HL-60 (cell line): Measurements from ENCODE around the gene POLA2.
"Not testable (repeated sequence)": the region's sequence is repeated elsewhere in the genome, so short reads cannot be mapped to it uniquely, and the experiment has no call there.

ENCODE experiments used
- DNase-seq, 2 experiments: peaks; one replicate each; pipeline ENCODE4 v3.0.0-alpha.2; 2010 to 2020; ENCODE audit warnings: low read depth in 1 of 2, low spot score in 1 of 2
- H3K27ac ChIP-seq: fragments of 250-450 bp; sonication (Bioruptor Pico); replicated peaks from 2 replicates; pipeline ENCODE4 v1.5.1; 2020; ENCODE audit warnings: mild to moderate bottlenecking, moderate library complexity
- H3K27me3 ChIP-seq: fragments of 250-450 bp; sonication (Bioruptor Pico); 2 replicates; pipeline ENCODE4 v1.5.1; 2021; ENCODE audit warnings: mild to moderate bottlenecking, moderate library complexity; ENCODE audit not compliant: insufficient read depth, poor library complexity, severe bottlenecking
- H3K4me3 ChIP-seq: replicated peaks from 2 replicates; pipeline ENCODE4 v1.5.1; 2011; ENCODE audit warnings: mild to moderate bottlenecking, control low read depth, low read length; ENCODE audit not compliant: insufficient read depth
- GABPA ChIP-seq: IDR thresholded peaks from 2 replicates; pipeline ENCODE4 v1.6.1; 2012; ENCODE audit warnings: low read depth
- POLR2AphosphoS5 ChIP-seq: IDR thresholded peaks from 2 replicates; pipeline ENCODE4 v1.6.1; 2012; ENCODE audit warnings: low read depth
- REST ChIP-seq: IDR thresholded peaks from 2 replicates; pipeline ENCODE4 v1.6.1; 2012; ENCODE audit warnings: low read depth; ENCODE audit not compliant: insufficient replicate concordance
- SPI1 ChIP-seq: IDR thresholded peaks from 2 replicates; pipeline ENCODE4 v1.6.1; 2012; ENCODE audit warnings: low read depth, mild to moderate bottlenecking, borderline replicate concordance
- TF ChIP-seq, protein P1 (sequence below): IDR thresholded peaks from one replicate; pipeline ENCODE4 v1.5.1; 2011; ENCODE audit warnings: low read length, control low read depth, inconsistent platforms; ENCODE audit not compliant: insufficient read depth

The POLA2 gene

DNA sequence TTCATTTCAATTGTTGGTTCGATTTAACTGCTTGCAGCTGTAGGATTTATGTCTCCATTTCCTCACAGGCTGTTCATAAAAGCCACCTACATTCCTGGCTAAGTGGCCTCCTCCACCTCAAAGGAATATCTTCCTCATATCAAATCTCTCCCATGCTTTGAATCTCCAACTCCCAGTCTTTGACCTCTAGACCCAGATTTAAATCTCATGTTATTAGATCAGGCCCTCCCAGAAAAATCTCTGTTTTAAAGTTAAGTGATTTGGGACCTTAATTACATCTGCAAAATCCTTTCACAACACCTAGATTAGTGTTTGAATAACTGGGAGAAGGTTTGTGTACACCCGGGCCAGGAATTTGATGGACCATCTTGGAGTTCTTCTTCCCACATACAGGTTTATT, 33.9 kb upstream of the POLA2 start:
- no peak for TF ChIP-seq SPI1
- TF ChIP-seq, protein P1, sequence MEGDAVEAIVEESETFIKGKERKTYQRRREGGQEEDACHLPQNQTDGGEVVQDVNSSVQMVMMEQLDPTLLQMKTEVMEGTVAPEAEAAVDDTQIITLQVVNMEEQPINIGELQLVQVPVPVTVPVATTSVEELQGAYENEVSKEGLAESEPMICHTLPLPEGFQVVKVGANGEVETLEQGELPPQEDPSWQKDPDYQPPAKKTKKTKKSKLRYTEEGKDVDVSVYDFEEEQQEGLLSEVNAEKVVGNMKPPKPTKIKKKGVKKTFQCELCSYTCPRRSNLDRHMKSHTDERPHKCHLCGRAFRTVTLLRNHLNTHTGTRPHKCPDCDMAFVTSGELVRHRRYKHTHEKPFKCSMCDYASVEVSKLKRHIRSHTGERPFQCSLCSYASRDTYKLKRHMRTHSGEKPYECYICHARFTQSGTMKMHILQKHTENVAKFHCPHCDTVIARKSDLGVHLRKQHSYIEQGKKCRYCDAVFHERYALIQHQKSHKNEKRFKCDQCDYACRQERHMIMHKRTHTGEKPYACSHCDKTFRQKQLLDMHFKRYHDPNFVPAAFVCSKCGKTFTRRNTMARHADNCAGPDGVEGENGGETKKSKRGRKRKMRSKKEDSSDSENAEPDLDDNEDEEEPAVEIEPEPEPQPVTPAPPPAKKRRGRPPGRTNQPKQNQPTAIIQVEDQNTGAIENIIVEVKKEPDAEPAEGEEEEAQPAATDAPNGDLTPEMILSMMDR = no peak
- TF ChIP-seq REST = no peak
- TF ChIP-seq POLR2AphosphoS5 = no peak
- Histone ChIP-seq H3K27ac (no peak overlapping the region), H3K4me3 (no peak overlapping the region), H3K27me3 (no peaks in the 10 kb centered on the region)
- DNase-seq = no peak

- DNase-seq = no peak
- Histone ChIP-seq H3K27me3 (no peaks in the 10 kb centered on the region), H3K4me3 (no peak overlapping the region), H3K27ac (no peak overlapping the region)
- no peak for TF ChIP-seq SPI1
- TF ChIP-seq REST = no peak
- TF ChIP-seq, protein P1 = no peak
- no peak for TF ChIP-seq GABPA
- TF ChIP-seq POLR2AphosphoS5 = no peak
These were observed 25.3 kb upstream of the POLA2 start for GRCh38 chr11:65236194-65237059.

- DNase-seq, H3K27me3 ChIP-seq, H3K27ac ChIP-seq, H3K4me3 ChIP-seq: not testable (repeated sequence)
These were observed 23.5 kb upstream of the POLA2 start for GRCh38 chr11:65238302-65238701.

DNA sequence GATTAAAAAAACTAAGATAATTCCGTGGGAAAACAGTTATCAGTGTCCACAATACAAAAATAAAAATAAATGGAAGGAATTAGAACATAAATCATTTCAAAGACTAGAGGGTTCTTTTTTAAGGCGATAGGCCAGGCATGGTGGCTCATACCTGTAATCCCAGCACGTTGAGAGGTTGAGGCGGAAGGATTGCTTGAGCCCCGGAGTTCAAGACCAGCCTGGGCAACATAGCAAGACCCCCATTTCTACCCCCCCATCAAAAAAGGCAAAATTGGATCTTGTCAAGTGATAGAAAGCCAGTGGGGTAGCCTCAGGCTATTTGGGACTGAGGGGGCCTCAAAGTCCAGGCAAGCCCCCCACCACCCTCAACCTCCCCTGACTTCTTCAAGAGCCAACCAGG, 20.6 kb upstream of the POLA2 start:
- H3K4me3 ChIP-seq = no peak overlapping the region
- H3K27me3 ChIP-seq = no peaks in the 10 kb centered on the region
- no peak overlapping the region for H3K27ac ChIP-seq
- TF ChIP-seq SPI1 (no peak), POLR2AphosphoS5 (no peak), REST (no peak), GABPA (no peak)
- TF ChIP-seq, protein P1 = no peak
- DNase-seq = no peak
